A375 (cell line): ENCODE measurements around the gene CDH16. TPM values are rescaled to one million over a fixed set of nuclear protein-coding genes. Genes with fewer than 3 reads are reported as not detected.

Experiments
- total RNA-seq: library from RNA; depleted of rRNA; stranded (reverse); fragments of >200 nt; shearing (Covaris generic); gene quantifications from 2 replicates; pipeline ENCODE4 v1.2.3, GENCODE V29; 2014; rRNA removed

The CDH16 gene, protein sequence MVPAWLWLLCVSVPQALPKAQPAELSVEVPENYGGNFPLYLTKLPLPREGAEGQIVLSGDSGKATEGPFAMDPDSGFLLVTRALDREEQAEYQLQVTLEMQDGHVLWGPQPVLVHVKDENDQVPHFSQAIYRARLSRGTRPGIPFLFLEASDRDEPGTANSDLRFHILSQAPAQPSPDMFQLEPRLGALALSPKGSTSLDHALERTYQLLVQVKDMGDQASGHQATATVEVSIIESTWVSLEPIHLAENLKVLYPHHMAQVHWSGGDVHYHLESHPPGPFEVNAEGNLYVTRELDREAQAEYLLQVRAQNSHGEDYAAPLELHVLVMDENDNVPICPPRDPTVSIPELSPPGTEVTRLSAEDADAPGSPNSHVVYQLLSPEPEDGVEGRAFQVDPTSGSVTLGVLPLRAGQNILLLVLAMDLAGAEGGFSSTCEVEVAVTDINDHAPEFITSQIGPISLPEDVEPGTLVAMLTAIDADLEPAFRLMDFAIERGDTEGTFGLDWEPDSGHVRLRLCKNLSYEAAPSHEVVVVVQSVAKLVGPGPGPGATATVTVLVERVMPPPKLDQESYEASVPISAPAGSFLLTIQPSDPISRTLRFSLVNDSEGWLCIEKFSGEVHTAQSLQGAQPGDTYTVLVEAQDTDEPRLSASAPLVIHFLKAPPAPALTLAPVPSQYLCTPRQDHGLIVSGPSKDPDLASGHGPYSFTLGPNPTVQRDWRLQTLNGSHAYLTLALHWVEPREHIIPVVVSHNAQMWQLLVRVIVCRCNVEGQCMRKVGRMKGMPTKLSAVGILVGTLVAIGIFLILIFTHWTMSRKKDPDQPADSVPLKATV
- not detected in 2 replicates for total RNA-seq

GRCh38 chr16:66918803-66919568 lies at the start of gene CDH16:
CDH16 (minus strand) TSS chr16:66918885; CDS start chr16:66918065, 820 bp downstream.

GRCh38 chr16:66961065-66961744 lies 42.5 kb upstream of the CDH16 start, which contains the start of gene CES3:
CES3 (plus strand) TSS chr16:66961266; CDS start chr16:66961308, 42 bp downstream.

GRCh38 chr16:66935314-66936011 lies 16.8 kb upstream of the CDH16 start, which contains the start of gene CES2:
CES2 (plus strand) TSS chr16:66935516; CDS start chr16:66935636, 120 bp downstream.

GRCh38 chr16:66934138-66934838 lies 15.6 kb upstream of the CDH16 start, which contains the start of gene CIAO2B:
CIAO2B (minus strand) TSS chr16:66934402; CDS start chr16:66934364, 38 bp downstream.

DNA sequence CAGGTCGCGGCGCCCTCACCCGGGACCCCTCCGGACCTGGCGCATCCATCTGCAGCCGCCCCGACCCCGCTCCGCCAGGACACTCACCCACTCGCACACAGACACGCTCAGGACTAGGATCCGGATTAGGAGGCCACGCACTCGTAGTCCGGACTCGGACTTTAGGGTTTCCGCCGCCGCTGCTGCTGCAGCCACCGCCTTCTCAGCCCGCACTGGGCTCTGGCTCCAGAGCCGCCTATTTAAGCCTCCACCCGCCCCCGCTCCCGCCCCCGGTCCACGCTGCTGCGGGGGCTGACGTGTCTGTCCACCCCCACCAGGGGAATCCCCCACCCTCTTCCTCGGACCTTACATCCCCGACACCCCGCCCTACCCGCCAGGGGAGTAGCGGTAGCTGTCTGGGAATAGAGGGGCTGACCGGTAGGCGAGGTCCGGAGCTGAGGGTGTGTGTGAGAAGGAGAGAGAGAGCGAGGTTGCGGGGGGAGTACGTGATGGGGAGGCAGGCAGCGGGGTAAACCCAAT lies 6.7 kb upstream of the CDH16 start, which contains the start of gene RRAD:
RRAD (minus strand) TSS at position 214 of the 519 bp plus-strand sequence. CDS start 356 bp downstream, outside the sequence.

GRCh38 chr16:66880288-66881013 lies 38.2 kb downstream of the CDH16 start, which contains the start of gene PDP2:
PDP2 (plus strand) TSS chr16:66880515; CDS start chr16:66884285, 3,770 bp downstream.

Other genes starting within 250 kb of the CDH16 start
- gene CMTM4, start 222.1 kb downstream of the CDH16 start, total RNA-seq: 14.4 and 19.1 TPM in 2 replicates
- gene DYNC1LI2, start 167.3 kb downstream of the CDH16 start, total RNA-seq: 98.4 and 109 TPM in 2 replicates
- not detected in 2 replicates for gene TERB1, start 117.3 kb downstream of the CDH16 start, total RNA-seq
- 82.9 and 106 TPM in 2 replicates for gene NAE1, start 87.9 kb downstream of the CDH16 start, total RNA-seq
- not detected in 2 replicates for gene CA7, start 74.5 kb downstream of the CDH16 start, total RNA-seq
- 5.7 and 6.2 TPM in 2 replicates for gene PDP2, start 38.4 kb downstream of the CDH16 start, total RNA-seq
- gene RRAD, start 6.7 kb upstream of the CDH16 start, total RNA-seq: 0.11 and 0.68 TPM in 2 replicates
- gene CIAO2B, start 15.5 kb upstream of the CDH16 start, total RNA-seq: 255 and 274 TPM in 2 replicates
- 31.8 and 39.1 TPM in 2 replicates for gene CES2, start 16.6 kb upstream of the CDH16 start, total RNA-seq
- gene CES3, start 42.4 kb upstream of the CDH16 start, total RNA-seq: 1.3 and 4.5 TPM in 2 replicates
- 0.72 TPM in 1 of 2 replicates, not detected in the other for gene CES4A, start 69.7 kb upstream of the CDH16 start, total RNA-seq
- gene CBFB, start 110.3 kb upstream of the CDH16 start, total RNA-seq: 123 and 128 TPM in 2 replicates
- 8.0 and 10.1 TPM in 2 replicates for gene PHAF1, start 191.1 kb upstream of the CDH16 start, total RNA-seq
- gene B3GNT9, start 232.1 kb upstream of the CDH16 start, total RNA-seq: 0.42 and 0.45 TPM in 2 replicates
- gene TRADD, start 241.0 kb upstream of the CDH16 start, total RNA-seq: 9.9 and 11.5 TPM in 2 replicates
- 9.3 and 17.5 TPM in 2 replicates for gene FBXL8, start 241.1 kb upstream of the CDH16 start, total RNA-seq
- gene HSF4, start 245.9 kb upstream of the CDH16 start, total RNA-seq: 16.1 and 23.6 TPM in 2 replicates